WTC11 (cell line): ENCODE measurements around the gene FOXN3. TPM values are rescaled to one million over a fixed set of nuclear protein-coding genes. Genes with fewer than 3 reads are reported as not detected.

Source experiments
- ATAC-seq: fragments of 200-7000 bp; cut with Tn5 transposase; 2 replicates; pipeline ENCODE4 v1.10.0; 2021; ENCODE audit warnings: mild to moderate bottlenecking, moderate library complexity
- CTCF ChIA-PET: fragments of 300-600 bp; sonication (Branson Sonifier 250); formaldehyde crosslinking; loops from one replicate; lab custom pipeline; 2021; ENCODE audit warnings: antibody characterized with exemption; lab: Charles Lee
- POLR2A ChIA-PET: fragments of 350-600 bp; sonication (Branson Sonifier 250); formaldehyde crosslinking; loops from one replicate; lab custom pipeline; 2021; ENCODE audit warnings: antibody characterized with exemption; lab: Charles Lee
- DNase-seq: peaks from one replicate; pipeline ENCODE4 v3.0.0; 2021; ENCODE audit warnings: low spot score
- H3K27ac Mint-ChIP-seq: 2 replicates; pipeline ENCODE4 v1.8.0; 2021; ENCODE audit warnings: mixed read lengths
- H3K27me3 Mint-ChIP-seq: 2 replicates; pipeline ENCODE4 v1.8.0; 2021; ENCODE audit warnings: low read depth, mild to moderate bottlenecking, moderate library complexity, mixed read lengths
- H3K36me3 Mint-ChIP-seq: 2 replicates; pipeline ENCODE4 v1.8.0; 2021; ENCODE audit warnings: mixed read lengths
- H3K4me1 Mint-ChIP-seq: 2 replicates; pipeline ENCODE4 v1.8.0; 2022; ENCODE audit warnings: mixed read lengths
- H3K4me3 Mint-ChIP-seq: 2 replicates; pipeline ENCODE4 v1.8.0; 2021; ENCODE audit warnings: mild to moderate bottlenecking, moderate library complexity, mixed read lengths
- H3K9me3 Mint-ChIP-seq: 2 replicates; pipeline ENCODE4 v1.8.0; 2021; ENCODE audit warnings: mixed read lengths
- ARID4B ChIP-seq: sonication (generic); formaldehyde crosslinking; IDR thresholded peaks from 2 replicates; pipeline ENCODE4 v1.8.0; 2023; ENCODE audit warnings: missing genetic modification reagents, mild to moderate bottlenecking, borderline replicate concordance
- ATF1 ChIP-seq: sonication (generic); formaldehyde crosslinking; IDR thresholded peaks from 2 replicates; pipeline ENCODE4 v1.8.1; 2023; ENCODE audit warnings: mild to moderate bottlenecking, moderate library complexity, missing genetic modification reagents
- CBFB ChIP-seq: sonication (generic); formaldehyde crosslinking; IDR thresholded peaks from 2 replicates; pipeline ENCODE4 v1.8.1; 2022; ENCODE audit warnings: mild to moderate bottlenecking, low read depth, missing genetic modification reagents
- E2F1 ChIP-seq: sonication (generic); formaldehyde crosslinking; IDR thresholded peaks from 2 replicates; pipeline ENCODE4 v1.8.0; 2022; ENCODE audit warnings: mild to moderate bottlenecking, missing genetic modification reagents
- E2F4 ChIP-seq: sonication (generic); formaldehyde crosslinking; IDR thresholded peaks from 2 replicates; pipeline ENCODE4 v1.8.1; 2022; ENCODE audit warnings: low read depth, mild to moderate bottlenecking, moderate library complexity, missing genetic modification reagents, borderline replicate concordance
- EMX1 ChIP-seq: fragments of 250-450 bp; sonication (Bioruptor Pico); IDR thresholded peaks from 2 replicates; pipeline ENCODE4 v1.8.0; 2021; ENCODE audit warnings: mild to moderate bottlenecking
- GABPB1 ChIP-seq: sonication (generic); formaldehyde crosslinking; IDR thresholded peaks from 2 replicates; pipeline ENCODE4 v1.8.1; 2023; ENCODE audit warnings: mild to moderate bottlenecking, missing genetic modification reagents
- GRHL2 ChIP-seq: fragments of 250-450 bp; sonication (Bioruptor Pico); IDR thresholded peaks from 2 replicates; pipeline ENCODE4 v1.8.0; 2022; ENCODE audit warnings: mild to moderate bottlenecking, moderate library complexity; ENCODE audit not compliant: insufficient replicate concordance, severe bottlenecking
- HMGXB4 ChIP-seq: sonication (generic); formaldehyde crosslinking; IDR thresholded peaks from 2 replicates; pipeline ENCODE4 v1.8.1; 2023; ENCODE audit warnings: mild to moderate bottlenecking, moderate library complexity, missing genetic modification reagents
- IRF1 ChIP-seq: sonication (generic); formaldehyde crosslinking; IDR thresholded peaks from 2 replicates; pipeline ENCODE4 v1.8.0; 2023; ENCODE audit warnings: missing genetic modification reagents
- KAT7 ChIP-seq: sonication (generic); formaldehyde crosslinking; IDR thresholded peaks from 2 replicates; pipeline ENCODE4 v1.8.1; 2023; ENCODE audit warnings: missing genetic modification reagents, mild to moderate bottlenecking, borderline replicate concordance
- MXD4 ChIP-seq: fragments of 250-450 bp; sonication (Bioruptor Pico); IDR thresholded peaks from 2 replicates; pipeline ENCODE4 v1.8.0; 2021; ENCODE audit warnings: mild to moderate bottlenecking, moderate library complexity, borderline replicate concordance
- NR1H2 ChIP-seq: sonication (generic); formaldehyde crosslinking; IDR thresholded peaks from 2 replicates; pipeline ENCODE4 v1.9.0; 2021; ENCODE audit warnings: mild to moderate bottlenecking, moderate library complexity, missing genetic modification reagents
- RELA ChIP-seq: sonication (generic); formaldehyde crosslinking; IDR thresholded peaks from 2 replicates; pipeline ENCODE4 v1.8.1; 2022; ENCODE audit warnings: missing genetic modification reagents, mild to moderate bottlenecking, borderline replicate concordance
- RORB ChIP-seq: fragments of 250-450 bp; sonication (Bioruptor Pico); IDR thresholded peaks from 2 replicates; pipeline ENCODE4 v1.9.0; 2021; ENCODE audit warnings: mild to moderate bottlenecking
- SOX15 ChIP-seq: fragments of 250-450 bp; sonication (Bioruptor Pico); IDR thresholded peaks from 2 replicates; pipeline ENCODE4 v1.9.0; 2021; ENCODE audit warnings: mild to moderate bottlenecking
- USF2 ChIP-seq: sonication (generic); formaldehyde crosslinking; IDR thresholded peaks from 2 replicates; pipeline ENCODE4 v1.8.1; 2023; ENCODE audit warnings: mild to moderate bottlenecking, missing genetic modification reagents, moderate library complexity
- ZBTB21 ChIP-seq: sonication (generic); formaldehyde crosslinking; IDR thresholded peaks from 2 replicates; pipeline ENCODE4 v1.8.1; 2023; ENCODE audit warnings: mild to moderate bottlenecking, missing genetic modification reagents, borderline replicate concordance
- ZBTB43 ChIP-seq: sonication (generic); formaldehyde crosslinking; IDR thresholded peaks from 2 replicates; pipeline ENCODE4 v1.8.1; 2023; ENCODE audit warnings: mild to moderate bottlenecking, missing genetic modification reagents
- ZNF423 ChIP-seq: fragments of 250-450 bp; sonication (Bioruptor Pico); IDR thresholded peaks from 2 replicates; pipeline ENCODE4 v2.1.2; 2022; ENCODE audit warnings: mild to moderate bottlenecking, moderate library complexity
- total RNA-seq: library from RNA; stranded (reverse); gene quantifications from 3 replicates; pipeline ENCODE4 v1.2.3, GENCODE V29; 2021

Gene FOXN3
- total RNA-seq, 1 experiment from 2014 or later = 170 TPM

- H3K4me3 Mint-ChIP-seq = no peak overlapping the region
- ChIA-PET CTCF (no interaction called here), POLR2A (no interaction called here)
- TF ChIP-seq KAT7 = no peak
- no peak for TF ChIP-seq GABPB1 (CRISPR knock-in tag)
- no peak for TF ChIP-seq ZBTB43 (CRISPR knock-in tag)
- TF ChIP-seq ZNF423 (CRISPR knock-in tag) = no peak
- TF ChIP-seq CBFB (CRISPR knock-in tag) = no peak
- TF ChIP-seq IRF1 (CRISPR knock-in tag) = no peak
- TF ChIP-seq E2F4 (CRISPR knock-in tag) = no peak
- TF ChIP-seq RORB (CRISPR knock-in tag) = no peak
- no peak for TF ChIP-seq ARID4B (CRISPR knock-in tag)
- no peak for TF ChIP-seq GRHL2 (CRISPR knock-in tag)
- TF ChIP-seq USF2 (CRISPR knock-in tag) = no peak
- no peak for TF ChIP-seq E2F1 (CRISPR knock-in tag)
- TF ChIP-seq SOX15 (CRISPR knock-in tag) = no peak
- TF ChIP-seq MXD4 (CRISPR knock-in tag) = no peak
- no peak for TF ChIP-seq EMX1 (CRISPR knock-in tag)
- no peak for TF ChIP-seq RELA (CRISPR knock-in tag)
- TF ChIP-seq ZBTB21 = no peak
- TF ChIP-seq NR1H2 (CRISPR knock-in tag) = no peak
- no peak for TF ChIP-seq HMGXB4 (CRISPR knock-in tag)
- no peak for TF ChIP-seq ATF1 (CRISPR knock-in tag)
- TF ChIP-seq, all 79 proteins: peak for 0
- no peaks in the 10 kb centered on the region for H3K27me3 Mint-ChIP-seq
- peaks cover 23% of the 10 kb centered on the region for H3K36me3 Mint-ChIP-seq
- H3K4me1 Mint-ChIP-seq = peaks cover 34% of the 10 kb centered on the region
- DNase-seq (no peak), ATAC-seq (no peak)
- H3K9me3 Mint-ChIP-seq = no peaks in the 10 kb centered on the region
- H3K27ac Mint-ChIP-seq = no peak overlapping the region
These were observed 198.0 kb downstream of the FOXN3 start for GRCh38 chr14:89219051-89219450.
